ENCODE measurements around the gene HMGA1. TPM values are rescaled to one million over a fixed set of nuclear protein-coding genes. Genes with fewer than 3 reads are reported as not detected.

Gene HMGA1
- total and polyA plus RNA-seq, 2 experiments from 2014 or later = 1,411 to 2,052 TPM

GRCh38 chr6:34232901-34233300, 3.8 kb upstream of the HMGA1 start (continued):
- TF ChIP-seq, protein P1, sequence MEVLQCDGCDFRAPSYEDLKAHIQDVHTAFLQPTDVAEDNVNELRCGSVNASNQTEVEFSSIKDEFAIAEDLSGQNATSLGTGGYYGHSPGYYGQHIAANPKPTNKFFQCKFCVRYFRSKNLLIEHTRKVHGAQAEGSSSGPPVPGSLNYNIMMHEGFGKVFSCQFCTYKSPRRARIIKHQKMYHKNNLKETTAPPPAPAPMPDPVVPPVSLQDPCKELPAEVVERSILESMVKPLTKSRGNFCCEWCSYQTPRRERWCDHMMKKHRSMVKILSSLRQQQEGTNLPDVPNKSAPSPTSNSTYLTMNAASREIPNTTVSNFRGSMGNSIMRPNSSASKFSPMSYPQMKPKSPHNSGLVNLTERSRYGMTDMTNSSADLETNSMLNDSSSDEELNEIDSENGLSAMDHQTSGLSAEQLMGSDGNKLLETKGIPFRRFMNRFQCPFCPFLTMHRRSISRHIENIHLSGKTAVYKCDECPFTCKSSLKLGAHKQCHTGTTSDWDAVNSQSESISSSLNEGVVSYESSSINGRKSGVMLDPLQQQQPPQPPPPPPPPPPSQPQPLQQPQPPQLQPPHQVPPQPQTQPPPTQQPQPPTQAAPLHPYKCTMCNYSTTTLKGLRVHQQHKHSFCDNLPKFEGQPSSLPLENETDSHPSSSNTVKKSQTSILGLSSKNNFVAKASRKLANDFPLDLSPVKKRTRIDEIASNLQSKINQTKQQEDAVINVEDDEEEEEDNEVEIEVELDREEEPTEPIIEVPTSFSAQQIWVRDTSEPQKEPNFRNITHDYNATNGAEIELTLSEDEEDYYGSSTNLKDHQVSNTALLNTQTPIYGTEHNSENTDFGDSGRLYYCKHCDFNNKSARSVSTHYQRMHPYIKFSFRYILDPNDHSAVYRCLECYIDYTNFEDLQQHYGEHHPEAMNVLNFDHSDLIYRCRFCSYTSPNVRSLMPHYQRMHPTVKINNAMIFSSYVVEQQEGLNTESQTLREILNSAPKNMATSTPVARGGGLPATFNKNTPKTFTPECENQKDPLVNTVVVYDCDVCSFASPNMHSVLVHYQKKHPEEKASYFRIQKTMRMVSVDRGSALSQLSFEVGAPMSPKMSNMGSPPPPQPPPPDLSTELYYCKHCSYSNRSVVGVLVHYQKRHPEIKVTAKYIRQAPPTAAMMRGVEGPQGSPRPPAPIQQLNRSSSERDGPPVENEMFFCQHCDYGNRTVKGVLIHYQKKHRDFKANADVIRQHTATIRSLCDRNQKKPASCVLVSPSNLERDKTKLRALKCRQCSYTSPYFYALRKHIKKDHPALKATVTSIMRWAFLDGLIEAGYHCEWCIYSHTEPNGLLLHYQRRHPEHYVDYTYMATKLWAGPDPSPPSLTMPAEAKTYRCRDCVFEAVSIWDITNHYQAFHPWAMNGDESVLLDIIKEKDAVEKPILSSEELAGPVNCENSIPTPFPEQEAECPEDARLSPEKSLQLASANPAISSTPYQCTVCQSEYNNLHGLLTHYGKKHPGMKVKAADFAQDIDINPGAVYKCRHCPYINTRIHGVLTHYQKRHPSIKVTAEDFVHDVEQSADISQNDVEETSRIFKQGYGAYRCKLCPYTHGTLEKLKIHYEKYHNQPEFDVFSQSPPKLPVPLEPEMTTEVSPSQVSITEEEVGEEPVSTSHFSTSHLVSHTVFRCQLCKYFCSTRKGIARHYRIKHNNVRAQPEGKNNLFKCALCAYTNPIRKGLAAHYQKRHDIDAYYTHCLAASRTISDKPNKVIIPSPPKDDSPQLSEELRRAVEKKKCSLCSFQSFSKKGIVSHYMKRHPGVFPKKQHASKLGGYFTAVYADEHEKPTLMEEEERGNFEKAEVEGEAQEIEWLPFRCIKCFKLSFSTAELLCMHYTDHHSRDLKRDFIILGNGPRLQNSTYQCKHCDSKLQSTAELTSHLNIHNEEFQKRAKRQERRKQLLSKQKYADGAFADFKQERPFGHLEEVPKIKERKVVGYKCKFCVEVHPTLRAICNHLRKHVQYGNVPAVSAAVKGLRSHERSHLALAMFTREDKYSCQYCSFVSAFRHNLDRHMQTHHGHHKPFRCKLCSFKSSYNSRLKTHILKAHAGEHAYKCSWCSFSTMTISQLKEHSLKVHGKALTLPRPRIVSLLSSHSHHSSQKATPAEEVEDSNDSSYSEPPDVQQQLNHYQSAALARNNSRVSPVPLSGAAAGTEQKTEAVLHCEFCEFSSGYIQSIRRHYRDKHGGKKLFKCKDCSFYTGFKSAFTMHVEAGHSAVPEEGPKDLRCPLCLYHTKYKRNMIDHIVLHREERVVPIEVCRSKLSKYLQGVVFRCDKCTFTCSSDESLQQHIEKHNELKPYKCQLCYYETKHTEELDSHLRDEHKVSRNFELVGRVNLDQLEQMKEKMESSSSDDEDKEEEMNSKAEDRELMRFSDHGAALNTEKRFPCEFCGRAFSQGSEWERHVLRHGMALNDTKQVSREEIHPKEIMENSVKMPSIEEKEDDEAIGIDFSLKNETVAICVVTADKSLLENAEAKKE (CRISPR knock-in tag; IDR thresholded peaks at IDR 0.05) = no peak
- TF ChIP-seq POLR2AphosphoS5 (IDR thresholded peaks at IDR 0.05; ENCODE audit: low read depth) (no peak), EZH2phosphoT487 (IDR thresholded peaks at IDR 0.05; ENCODE audit: unreplicated experiment) (no peak), ZNF331 (CRISPR knock-in tag; IDR thresholded peaks at IDR 0.05; ENCODE audit: low read depth) (no peak)
- TF ChIP-seq, protein P2, sequence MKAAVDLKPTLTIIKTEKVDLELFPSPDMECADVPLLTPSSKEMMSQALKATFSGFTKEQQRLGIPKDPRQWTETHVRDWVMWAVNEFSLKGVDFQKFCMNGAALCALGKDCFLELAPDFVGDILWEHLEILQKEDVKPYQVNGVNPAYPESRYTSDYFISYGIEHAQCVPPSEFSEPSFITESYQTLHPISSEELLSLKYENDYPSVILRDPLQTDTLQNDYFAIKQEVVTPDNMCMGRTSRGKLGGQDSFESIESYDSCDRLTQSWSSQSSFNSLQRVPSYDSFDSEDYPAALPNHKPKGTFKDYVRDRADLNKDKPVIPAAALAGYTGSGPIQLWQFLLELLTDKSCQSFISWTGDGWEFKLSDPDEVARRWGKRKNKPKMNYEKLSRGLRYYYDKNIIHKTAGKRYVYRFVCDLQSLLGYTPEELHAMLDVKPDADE (IDR thresholded peaks at IDR 0.05) = no peak
- TF ChIP-seq, protein P3, sequence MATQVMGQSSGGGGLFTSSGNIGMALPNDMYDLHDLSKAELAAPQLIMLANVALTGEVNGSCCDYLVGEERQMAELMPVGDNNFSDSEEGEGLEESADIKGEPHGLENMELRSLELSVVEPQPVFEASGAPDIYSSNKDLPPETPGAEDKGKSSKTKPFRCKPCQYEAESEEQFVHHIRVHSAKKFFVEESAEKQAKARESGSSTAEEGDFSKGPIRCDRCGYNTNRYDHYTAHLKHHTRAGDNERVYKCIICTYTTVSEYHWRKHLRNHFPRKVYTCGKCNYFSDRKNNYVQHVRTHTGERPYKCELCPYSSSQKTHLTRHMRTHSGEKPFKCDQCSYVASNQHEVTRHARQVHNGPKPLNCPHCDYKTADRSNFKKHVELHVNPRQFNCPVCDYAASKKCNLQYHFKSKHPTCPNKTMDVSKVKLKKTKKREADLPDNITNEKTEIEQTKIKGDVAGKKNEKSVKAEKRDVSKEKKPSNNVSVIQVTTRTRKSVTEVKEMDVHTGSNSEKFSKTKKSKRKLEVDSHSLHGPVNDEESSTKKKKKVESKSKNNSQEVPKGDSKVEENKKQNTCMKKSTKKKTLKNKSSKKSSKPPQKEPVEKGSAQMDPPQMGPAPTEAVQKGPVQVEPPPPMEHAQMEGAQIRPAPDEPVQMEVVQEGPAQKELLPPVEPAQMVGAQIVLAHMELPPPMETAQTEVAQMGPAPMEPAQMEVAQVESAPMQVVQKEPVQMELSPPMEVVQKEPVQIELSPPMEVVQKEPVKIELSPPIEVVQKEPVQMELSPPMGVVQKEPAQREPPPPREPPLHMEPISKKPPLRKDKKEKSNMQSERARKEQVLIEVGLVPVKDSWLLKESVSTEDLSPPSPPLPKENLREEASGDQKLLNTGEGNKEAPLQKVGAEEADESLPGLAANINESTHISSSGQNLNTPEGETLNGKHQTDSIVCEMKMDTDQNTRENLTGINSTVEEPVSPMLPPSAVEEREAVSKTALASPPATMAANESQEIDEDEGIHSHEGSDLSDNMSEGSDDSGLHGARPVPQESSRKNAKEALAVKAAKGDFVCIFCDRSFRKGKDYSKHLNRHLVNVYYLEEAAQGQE (IDR thresholded peaks at IDR 0.05; ENCODE audit: unreplicated experiment) = no peak
